ENCODE results near the gene ACAP1.

ACAP1 gene

GRCh38 chr17:7336240-7337175 is at the start of gene ACAP1:
Gene ACAP1, plus strand, starts transcription at chr17:7336529. Its CDS starts 206 bp downstream, at chr17:7336735.
- H3K4me3 ChIP-seq (ENCODE audit: low read depth, low read length) = no peak within 1 kb of the TSS
- ChIA-PET POLR2A (no interaction called here), CTCF (interaction anchor here (1.4 to 4.3 kb wide), 6 partner anchors 9 to 291 kb away, joined by 4 to 34 read pairs (median 7); no protein-coding TSS in a partner anchor)
- TF ChIP-seq CTCF (IDR thresholded peaks at IDR 0.05; ENCODE audit: insufficient read depth, low read length, missing control alignments) = no peak
- DNase-seq (ENCODE audit: low read depth, low spot score) = no peak

DNA sequence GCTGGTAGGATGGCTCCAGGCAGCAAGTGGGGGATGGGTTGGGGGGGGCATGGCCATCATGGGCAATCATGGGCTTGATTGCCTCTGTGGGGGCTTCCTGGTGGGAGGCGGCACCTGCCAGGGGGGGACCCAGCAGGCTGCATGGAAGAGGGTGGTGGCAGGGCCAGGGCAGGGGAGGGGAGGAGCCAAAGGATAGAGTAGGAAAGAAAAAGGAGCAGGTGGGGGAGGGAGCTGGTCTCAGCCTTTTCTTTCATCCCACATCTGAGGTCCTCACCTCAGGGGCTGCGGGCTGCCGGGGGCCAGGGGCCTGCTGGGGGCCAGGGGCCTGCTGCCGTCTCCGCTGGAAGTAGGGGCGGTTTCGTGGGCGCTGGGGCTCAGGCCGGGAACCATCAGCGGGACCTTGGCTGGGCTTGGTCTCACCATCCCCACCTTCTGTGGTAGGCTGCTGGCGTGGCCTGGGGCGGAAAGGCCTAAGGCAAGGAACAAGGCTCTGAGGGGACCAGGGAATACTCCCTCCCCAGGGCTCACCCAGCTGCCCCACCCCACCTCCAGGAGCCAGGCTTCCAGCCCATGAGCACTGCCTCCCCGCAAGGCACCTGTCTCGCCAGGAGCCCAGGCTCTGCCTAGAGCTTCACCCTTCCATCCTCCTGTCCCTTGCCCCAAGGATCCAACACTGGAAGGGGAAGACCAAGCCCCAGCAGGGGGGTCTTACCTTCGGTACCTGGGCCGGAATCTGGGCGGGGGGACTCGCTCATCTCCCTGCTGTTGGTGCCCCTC is 46.9 kb upstream of the ACAP1 start:
- DNase-seq (ENCODE audit: low read depth, low spot score) = no peak
- no peak overlapping the region for H3K4me3 ChIP-seq (ENCODE audit: low read depth, low read length)
- no peak for TF ChIP-seq CTCF (IDR thresholded peaks at IDR 0.05; ENCODE audit: insufficient read depth, low read length, missing control alignments)
- CTCF ChIA-PET = interaction anchor here (1.1 to 13.4 kb wide), 3 partner anchors 9 to 152 kb away, joined by 3 to 255 read pairs (median 56); partner anchors contain the start of gene SLC2A4
- POLR2A ChIA-PET = no interaction called here

DNA sequence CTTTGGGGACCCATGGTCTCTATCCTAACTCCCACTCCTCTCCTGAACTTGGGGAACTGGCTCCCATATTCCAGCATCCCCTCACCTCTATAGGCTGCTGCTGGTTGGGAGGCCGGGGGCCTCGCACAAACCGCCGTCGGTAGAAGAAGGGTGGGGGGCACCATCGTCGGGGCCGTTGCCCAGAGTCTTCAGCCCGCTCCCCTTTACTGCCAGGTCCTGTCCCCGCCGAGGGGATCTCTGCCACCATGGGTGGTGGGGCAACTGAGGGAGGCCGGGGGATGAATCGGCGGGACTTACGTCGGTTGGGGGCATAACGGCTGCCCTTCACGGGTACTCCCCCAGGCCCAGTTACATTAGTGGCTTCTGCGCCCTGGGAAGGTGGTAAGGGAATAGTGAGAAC is 46.2 kb upstream of the ACAP1 start:
- no peak overlapping the region for H3K4me3 ChIP-seq (ENCODE audit: low read depth, low read length)
- no peak for DNase-seq (ENCODE audit: low read depth, low spot score)
- CTCF ChIA-PET = interaction anchor here (5.6 to 13.4 kb wide), 2 partner anchors 9 to 11 kb away, joined by 56 to 255 read pairs; partner anchors contain the start of gene SLC2A4
- no peak for TF ChIP-seq CTCF (IDR thresholded peaks at IDR 0.05; ENCODE audit: insufficient read depth, low read length, missing control alignments)
- POLR2A ChIA-PET = no interaction called here

DNA sequence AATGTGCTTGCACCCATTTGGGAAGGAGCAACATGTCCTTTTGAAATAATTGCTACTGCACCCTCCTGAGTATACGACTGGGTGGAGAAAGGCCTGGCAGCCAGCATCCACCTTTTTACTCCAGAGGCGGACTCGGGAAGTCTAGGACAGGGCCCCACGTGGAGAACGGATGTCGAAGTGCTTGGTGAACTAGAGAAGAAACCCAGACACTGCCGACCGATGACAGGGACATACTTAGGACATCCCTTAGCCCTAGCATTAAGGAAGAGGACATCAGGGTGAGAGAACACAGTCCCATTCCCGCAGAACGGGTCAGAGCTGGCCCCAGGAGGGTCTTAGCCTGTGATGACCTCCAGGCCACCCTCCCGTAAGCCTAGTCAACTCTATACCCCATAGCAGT is 45.6 kb upstream of the ACAP1 start:
- no peak for TF ChIP-seq CTCF (IDR thresholded peaks at IDR 0.05; ENCODE audit: insufficient read depth, low read length, missing control alignments)
- no peak overlapping the region for H3K4me3 ChIP-seq (ENCODE audit: low read depth, low read length)
- POLR2A ChIA-PET = no interaction called here
- DNase-seq (ENCODE audit: low read depth, low spot score) = no peak
- CTCF ChIA-PET = interaction anchor here (1.1 to 5.6 kb wide), 2 partner anchors 10 to 245 kb away, joined by 4 to 56 read pairs; partner anchors contain the start of gene SLC2A4

DNA sequence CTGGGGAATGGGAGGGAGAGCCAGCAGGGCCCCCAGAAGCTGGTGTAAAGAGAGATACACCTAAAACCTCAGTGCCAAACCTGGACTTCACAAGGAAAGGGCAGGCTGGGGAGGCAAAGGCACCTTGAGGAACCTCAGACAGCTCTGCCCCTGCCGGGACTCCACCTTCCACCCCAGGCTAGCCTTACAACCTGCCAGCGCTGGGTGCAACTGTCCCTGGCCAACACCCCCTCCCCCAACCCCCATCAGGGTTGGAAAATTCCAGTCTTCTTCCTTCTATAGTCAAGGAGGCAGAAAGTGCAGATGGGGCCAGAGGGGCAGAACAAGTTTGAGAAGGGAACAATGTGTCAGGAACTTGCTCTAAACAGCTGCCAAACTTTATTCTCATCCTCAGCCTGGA is 44.1 kb upstream of the ACAP1 start:
- no peak for TF ChIP-seq CTCF (IDR thresholded peaks at IDR 0.05; ENCODE audit: insufficient read depth, low read length, missing control alignments)
- H3K4me3 ChIP-seq (ENCODE audit: low read depth, low read length) = no peak overlapping the region
- no peak for DNase-seq (ENCODE audit: low read depth, low spot score)
- ChIA-PET CTCF (interaction anchor here (1.1 to 5.6 kb wide), 4 partner anchors 11 to 246 kb away, joined by 3 to 56 read pairs (median 4); partner anchors contain the start of genes ACADVL, DLG4 and SLC2A4), POLR2A (no interaction called here)
